HG02938 (cell line): Measurements from ENCODE around the gene PLCH2.
"Not testable (repeated sequence)": the region's sequence is repeated elsewhere in the genome, so short reads cannot be mapped to it uniquely, and the experiment has no call there.

Experiments
- ATAC-seq: cut with Tn5 transposase; IDR thresholded peaks from one replicate; pipeline ENCODE4 v1.9.1; 2021; ENCODE audit warnings: mild to moderate bottlenecking, moderate library complexity; ENCODE audit not compliant: unreplicated experiment

PLCH2 gene

GRCh38 chr1:2543543-2544092 is 67.5 kb downstream of the PLCH2 start:
- ATAC-seq: no peak

GRCh38 chr1:2544093-2544874 is 68.2 kb downstream of the PLCH2 start:
- ATAC-seq: no peak

GRCh38 chr1:2544875-2545640 is 69.0 kb downstream of the PLCH2 start:
- no peak for ATAC-seq

- ATAC-seq: peak; percentile 23
These were observed 69.8 kb downstream of the PLCH2 start for GRCh38 chr1:2545754-2546514.

GRCh38 chr1:2546515-2547209 is 70.6 kb downstream of the PLCH2 start:
- ATAC-seq: peak; percentile 29

GRCh38 chr1:2547210-2548067 is 71.3 kb downstream of the PLCH2 start:
- ATAC-seq: no peak

GRCh38 chr1:2548068-2548589 is 72.0 kb downstream of the PLCH2 start:
- ATAC-seq: no peak

GRCh38 chr1:2549367-2550029 is 73.4 kb downstream of the PLCH2 start:
- ATAC-seq: not testable (repeated sequence)

GRCh38 chr1:2550309-2550861 is 74.3 kb downstream of the PLCH2 start:
- not testable (repeated sequence) for ATAC-seq

GRCh38 chr1:2551544-2551943 is 75.5 kb downstream of the PLCH2 start:
- ATAC-seq: not testable (repeated sequence)

GRCh38 chr1:2552189-2552588 is 76.1 kb downstream of the PLCH2 start:
- no peak for ATAC-seq

- not testable (repeated sequence) for ATAC-seq
These were observed 77.0 kb downstream of the PLCH2 start for GRCh38 chr1:2553076-2553475.

- ATAC-seq: no peak
These were observed 78.0 kb downstream of the PLCH2 start for GRCh38 chr1:2553871-2554620.

GRCh38 chr1:2554621-2555387 is 78.7 kb downstream of the PLCH2 start:
- ATAC-seq: no peak
